Activated CD4-positive, alpha-beta T cell treated with anti-CD3 and anti-CD28 coated beads for 36 hours (primary cell): ENCODE results near the gene NIN. TPM values are rescaled to one million over a fixed set of nuclear protein-coding genes. Genes with fewer than 3 reads are reported as not detected.

Source experiments
- ATAC-seq: fragments of 200-7000 bp; cut with Tn5 transposase; one replicate; pipeline ENCODE4 v1.10.0; 2021; ENCODE audit warnings: mild to moderate bottlenecking, moderate library complexity
- CTCF ChIA-PET: fragments of 350-600 bp; sonication (Branson Sonifier 250); formaldehyde crosslinking; loops from one replicate; lab custom pipeline; 2021; ENCODE audit warnings: antibody characterized with exemption; lab: Charles Lee
- POLR2A ChIA-PET: fragments of 350-600 bp; sonication (Branson Sonifier 250); formaldehyde crosslinking; loops from one replicate; lab custom pipeline; 2021; ENCODE audit warnings: antibody characterized with exemption, inconsistent platforms; lab: Charles Lee
- DNase-seq: peaks from one replicate; pipeline ENCODE4 v3.0.0-alpha.2; 2020
- H3K27ac Mint-ChIP-seq: one replicate; pipeline ENCODE4 v1.8.0; 2021; ENCODE audit warnings: mixed read lengths
- H3K27me3 Mint-ChIP-seq: one replicate; pipeline ENCODE4 v1.8.0; 2021; ENCODE audit warnings: mixed read lengths
- H3K36me3 Mint-ChIP-seq: one replicate; pipeline ENCODE4 v1.8.0; 2021; ENCODE audit warnings: low read depth, mixed read lengths
- H3K4me1 Mint-ChIP-seq: one replicate; pipeline ENCODE4 v1.8.0; 2021; ENCODE audit warnings: mixed read lengths
- H3K4me3 Mint-ChIP-seq: one replicate; pipeline ENCODE4 v1.8.0; 2021; ENCODE audit warnings: mild to moderate bottlenecking, moderate library complexity, mixed read lengths
- H3K9me3 Mint-ChIP-seq: one replicate; pipeline ENCODE4 v1.8.0; 2021; ENCODE audit warnings: low read depth, mixed read lengths
- intact Hi-C, 2 experiments: fragments of 100-400 bp; cut with DNase I in 1 of 2; cut with micrococcal nuclease in 1 of 2; formaldehyde crosslinking; loops; one replicate each; pipeline versions ENCODE4 v1.14.2 to v1.15.1; 2022 to 2024; cut with DNase I, micrococcal nuclease
- total RNA-seq, 2 experiments: library from RNA; stranded (reverse); gene quantifications; one replicate each; pipeline ENCODE4 v1.2.3, GENCODE V29; 2021

Gene NIN
- total RNA-seq, 2 experiments from 2014 or later, result 47.5 to 53.8 TPM

- peak; percentile 94 for DNase-seq
- Mint-ChIP-seq H3K4me1 (peaks cover 13% of the 10 kb centered on the region), H3K4me3 (peak overlapping the region; percentile 76), H3K36me3 (no peaks in the 10 kb centered on the region), H3K9me3 (no peaks in the 10 kb centered on the region), H3K27me3 (peaks cover 3% of the 10 kb centered on the region), H3K27ac (peak overlapping the region; percentile 82)
- ChIA-PET POLR2A (interaction anchor here (0.5 to 1.0 kb wide), 5 partner anchors 74 to 971 kb away, joined by 3 read pairs; no protein-coding TSS in a partner anchor), CTCF (interaction anchor here (0.6 to 8.7 kb wide), 60 partner anchors 10 to 872 kb away, joined by 3 to 115 read pairs (median 5); partner anchors contain the start of genes ABHD12B and TRIM9)
- intact Hi-C loops, result loop anchor here (1.0 to 5.0 kb wide), 13 partner anchors 29 to 317 kb away; partner anchors contain the start of genes NIN (in 1 of the 2) and SAV1 (in 1 of the 2)
- peak; percentile 80 for ATAC-seq
Observed at GRCh38 chr14:50860478-50861086, 29.6 kb upstream of the NIN start.

GRCh38 chr14:50859296-50859624, 28.3 kb upstream of the NIN start:
- DNase-seq (no peak), ATAC-seq (no peak)
- no peaks in the 10 kb centered on the region for H3K27me3 Mint-ChIP-seq
- peak overlapping the region; percentile 76 for H3K4me3 Mint-ChIP-seq
- ChIA-PET CTCF (interaction anchor here (0.5 to 8.7 kb wide), 27 partner anchors 10 to 1703 kb away, joined by 3 to 115 read pairs (median 7); partner anchors contain the start of gene ABHD12B), POLR2A (interaction anchor here (0.6 to 1.0 kb wide), 3 partner anchors 130 to 457 kb away, joined by 3 to 7 read pairs (median 3); partner anchors contain the start of gene SAV1)
- no peaks in the 10 kb centered on the region for H3K9me3 Mint-ChIP-seq
- H3K36me3 Mint-ChIP-seq, result no peaks in the 10 kb centered on the region
- intact Hi-C loops, result no loop called here
- peaks cover 13% of the 10 kb centered on the region for H3K4me1 Mint-ChIP-seq
- H3K27ac Mint-ChIP-seq, result no peak overlapping the region

GRCh38 chr14:50856660-50857059, 25.7 kb upstream of the NIN start:
- ATAC-seq, result no peak
- ChIA-PET POLR2A (interaction anchor here (0.6 kb wide), 1 partner anchor 135 kb away, joined by 3 read pairs; no protein-coding TSS in a partner anchor), CTCF (interaction anchor here (0.8 to 8.7 kb wide), 6 partner anchors 9 to 81 kb away, joined by 3 to 115 read pairs (median 6); no protein-coding TSS in a partner anchor)

GRCh38 chr14:50855558-50855957, 24.6 kb upstream of the NIN start:
- Mint-ChIP-seq H3K4me1 (peaks cover 22% of the 10 kb centered on the region), H3K4me3 (no peak overlapping the region), H3K9me3 (no peaks in the 10 kb centered on the region), H3K27me3 (no peaks in the 10 kb centered on the region), H3K27ac (no peak overlapping the region), H3K36me3 (no peaks in the 10 kb centered on the region)
- no peak for ATAC-seq
- POLR2A ChIA-PET, result no interaction called here
- CTCF ChIA-PET, result interaction anchor here (0.7 to 1.4 kb wide), 3 partner anchors 63 to 77 kb away, joined by 3 to 4 read pairs (median 4); no protein-coding TSS in a partner anchor
- DNase-seq, result no peak
- intact Hi-C loops, result no loop called here

More at GRCh38 chr14:50856660-50857059, 25.7 kb upstream of the NIN start:
- DNase-seq, result no peak
- Mint-ChIP-seq H3K4me3 (no peak overlapping the region), H3K4me1 (peaks cover 22% of the 10 kb centered on the region), H3K27ac (no peak overlapping the region), H3K9me3 (no peaks in the 10 kb centered on the region), H3K27me3 (no peaks in the 10 kb centered on the region), H3K36me3 (no peaks in the 10 kb centered on the region)
- intact Hi-C loops, result no loop called here

- no peak for DNase-seq
- no peaks in the 10 kb centered on the region for H3K36me3 Mint-ChIP-seq
- ATAC-seq, result no peak
- no peak overlapping the region for H3K27ac Mint-ChIP-seq
- H3K9me3 Mint-ChIP-seq, result no peaks in the 10 kb centered on the region
- H3K4me1 Mint-ChIP-seq, result peaks cover 16% of the 10 kb centered on the region
- H3K4me3 Mint-ChIP-seq, result no peak overlapping the region
- intact Hi-C loops, result no loop called here
- ChIA-PET POLR2A (interaction anchor here (0.6 to 1.0 kb wide), 2 partner anchors 24 to 68 kb away, joined by 3 read pairs; partner anchors contain the start of gene NIN), CTCF (interaction anchor here (1.0 to 1.7 kb wide), 6 partner anchors 11 to 274 kb away, joined by 3 to 7 read pairs (median 4); no protein-coding TSS in a partner anchor)
- H3K27me3 Mint-ChIP-seq, result no peaks in the 10 kb centered on the region
Observed at GRCh38 chr14:50854521-50854920, 23.6 kb upstream of the NIN start.

- Mint-ChIP-seq H3K27me3 (no peaks in the 10 kb centered on the region), H3K36me3 (no peaks in the 10 kb centered on the region), H3K4me1 (peaks cover 9% of the 10 kb centered on the region), H3K9me3 (no peaks in the 10 kb centered on the region), H3K27ac (no peak overlapping the region), H3K4me3 (no peak overlapping the region)
- CTCF ChIA-PET, result interaction anchor here (0.5 to 1.7 kb wide), 7 partner anchors 11 to 273 kb away, joined by 3 to 7 read pairs (median 3); no protein-coding TSS in a partner anchor
- no peak for DNase-seq
- ATAC-seq, result peak; percentile 81
- intact Hi-C loops, result no loop called here
- POLR2A ChIA-PET, result interaction anchor here (0.6 to 1.0 kb wide), 2 partner anchors 23 to 67 kb away, joined by 3 read pairs; partner anchors contain the start of gene NIN
Observed at GRCh38 chr14:50853891-50854290, 22.9 kb upstream of the NIN start.

- ChIA-PET POLR2A (no interaction called here), CTCF (interaction anchor here (0.7 to 2.2 kb wide), 5 partner anchors 11 to 721 kb away, joined by 3 to 12 read pairs (median 4); partner anchors contain the start of gene NIN)
- intact Hi-C loops, result no loop called here
- no peaks in the 10 kb centered on the region for H3K9me3 Mint-ChIP-seq
- ATAC-seq, result no peak
- no peak overlapping the region for H3K27ac Mint-ChIP-seq
- DNase-seq, result no peak
- no peak overlapping the region for H3K4me3 Mint-ChIP-seq
- no peaks in the 10 kb centered on the region for H3K36me3 Mint-ChIP-seq
- H3K4me1 Mint-ChIP-seq, result no peaks in the 10 kb centered on the region
- no peaks in the 10 kb centered on the region for H3K27me3 Mint-ChIP-seq
Observed at GRCh38 chr14:50846226-50846880, 15.4 kb upstream of the NIN start.

- H3K4me3 Mint-ChIP-seq, result no peak overlapping the region
- no peak overlapping the region for H3K27ac Mint-ChIP-seq
- DNase-seq, result no peak
- ChIA-PET CTCF (interaction anchor here (0.6 to 0.7 kb wide), 2 partner anchors 15 to 240 kb away, joined by 3 read pairs; no protein-coding TSS in a partner anchor), POLR2A (no interaction called here)
- H3K27me3 Mint-ChIP-seq, result no peaks in the 10 kb centered on the region
- H3K4me1 Mint-ChIP-seq, result no peaks in the 10 kb centered on the region
- peaks cover 2% of the 10 kb centered on the region for H3K9me3 Mint-ChIP-seq
- ATAC-seq, result no peak
- H3K36me3 Mint-ChIP-seq, result no peaks in the 10 kb centered on the region
- intact Hi-C loops, result no loop called here
Observed at GRCh38 chr14:50845166-50845565, 14.2 kb upstream of the NIN start.

- CTCF ChIA-PET, result interaction anchor here (0.5 kb wide), 1 partner anchor 244 kb away, joined by 4 read pairs; no protein-coding TSS in a partner anchor
- no peaks in the 10 kb centered on the region for H3K4me1 Mint-ChIP-seq
Observed at GRCh38 chr14:50844391-50844790, 13.4 kb upstream of the NIN start.

GRCh38 chr14:50839691-50840090, 8.7 kb upstream of the NIN start:
- peaks cover 2% of the 10 kb centered on the region for H3K9me3 Mint-ChIP-seq
- intact Hi-C loops, result loop anchor here in 1 of 2 experiments (10.0 kb wide), 1 partner anchor 1025 kb away; the partner anchor contains the start of gene GNG2
- peaks cover 25% of the 10 kb centered on the region for H3K4me1 Mint-ChIP-seq
- no peak overlapping the region for H3K4me3 Mint-ChIP-seq
- ChIA-PET POLR2A (interaction anchor here (0.6 kb wide), 1 partner anchor 1891 kb away, joined by 5 read pairs; no protein-coding TSS in a partner anchor), CTCF (interaction anchor here (0.6 to 1.8 kb wide), 9 partner anchors 10 to 276 kb away, joined by 3 to 9 read pairs (median 4); no protein-coding TSS in a partner anchor)
- ATAC-seq (no peak), DNase-seq (no peak)
- no peak overlapping the region for H3K27ac Mint-ChIP-seq
- H3K27me3 Mint-ChIP-seq, result no peaks in the 10 kb centered on the region
- H3K36me3 Mint-ChIP-seq, result no peaks in the 10 kb centered on the region

More at GRCh38 chr14:50844391-50844790, 13.4 kb upstream of the NIN start:
- DNase-seq (no peak), ATAC-seq (no peak)
- Mint-ChIP-seq H3K36me3 (no peaks in the 10 kb centered on the region), H3K27me3 (no peaks in the 10 kb centered on the region), H3K27ac (no peak overlapping the region), H3K4me3 (no peak overlapping the region), H3K9me3 (peaks cover 2% of the 10 kb centered on the region)
- intact Hi-C loops, result no loop called here
- POLR2A ChIA-PET, result no interaction called here
